Stimulated activated CD8-positive, alpha-beta memory T cell treated with anti-CD3 and anti-CD28 coated beads, Interleukin-7, amount 100 ng/mL, for 4 hours (primary cell): ENCODE data around the gene ZCWPW1.
"Not testable (repeated sequence)": the region's sequence is repeated elsewhere in the genome, so short reads cannot be mapped to it uniquely, and the experiment has no call there.

ENCODE experiments used
- DNase-seq, 2 donors: peaks; one replicate each; pipeline ENCODE4 v3.0.0-alpha.2; 2020; ENCODE audit warnings: low read depth in 2 of 2

ZCWPW1 gene

GRCh38 chr7:100373870-100374598, 54.5 kb downstream of the ZCWPW1 start:
- not testable (repeated sequence) for DNase-seq

- DNase-seq: no peak
Observed at GRCh38 chr7:100373261-100373831, 55.2 kb downstream of the ZCWPW1 start, which contains the start of gene PILRA. TSS of gene PILRA (plus strand) at chr7:100373487. CDS start at chr7:100373657, 170 bp downstream.

GRCh38 chr7:100372694-100373093, 55.8 kb downstream of the ZCWPW1 start:
- no peak for DNase-seq

- no peak for DNase-seq
Observed at GRCh38 chr7:100372256-100372655, 56.2 kb downstream of the ZCWPW1 start.

GRCh38 chr7:100371561-100372171, 56.8 kb downstream of the ZCWPW1 start:
- no peak for DNase-seq

- no peak for DNase-seq
Observed at GRCh38 chr7:100370746-100371145, 57.8 kb downstream of the ZCWPW1 start.

GRCh38 chr7:100370303-100370702, 58.2 kb downstream of the ZCWPW1 start:
- DNase-seq: no peak

GRCh38 chr7:100369105-100369504, 59.4 kb downstream of the ZCWPW1 start:
- DNase-seq: peak in 1 of 2 donors; percentile 43

GRCh38 chr7:100367676-100368613, 60.6 kb downstream of the ZCWPW1 start:
- no peak for DNase-seq

- DNase-seq: no peak
Observed at GRCh38 chr7:100367251-100367620, 61.3 kb downstream of the ZCWPW1 start.

GRCh38 chr7:100366411-100367250, 61.9 kb downstream of the ZCWPW1 start:
- DNase-seq: no peak

GRCh38 chr7:100365998-100366367, 62.5 kb downstream of the ZCWPW1 start:
- not testable (repeated sequence) for DNase-seq

GRCh38 chr7:100364480-100364879, 64.0 kb downstream of the ZCWPW1 start:
- DNase-seq: no peak

GRCh38 chr7:100363797-100364196, 64.7 kb downstream of the ZCWPW1 start:
- DNase-seq: not testable (repeated sequence)

- DNase-seq: no peak
Observed at GRCh38 chr7:100363098-100363497, 65.4 kb downstream of the ZCWPW1 start.

GRCh38 chr7:100360135-100360854, 68.2 kb downstream of the ZCWPW1 start:
- no peak for DNase-seq

GRCh38 chr7:100358857-100359212, 69.7 kb downstream of the ZCWPW1 start:
- DNase-seq: no peak

- no peak for DNase-seq
Observed at GRCh38 chr7:100358027-100358856, 70.3 kb downstream of the ZCWPW1 start, which contains the start of gene PILRB. TSS of gene PILRB (plus strand) at chr7:100358117. CDS start at chr7:100358303, 186 bp downstream.

GRCh38 chr7:100357131-100357561, 71.4 kb downstream of the ZCWPW1 start:
- DNase-seq: no peak
